ENCODE measurements around the gene SH3TC2. TPM values are rescaled to one million over a fixed set of nuclear protein-coding genes. Genes with fewer than 3 reads are reported as not detected.

The SH3TC2 gene
- total and polyA plus RNA-seq, 8 donors = under 0.01 to 3.1 (median 0.46) TPM; not detected in 1

GRCh38 chr5:149062371-149063016, 368 bp downstream of the SH3TC2 start:
- DNase-seq = peak in 1 of 2 donors; percentile 46
- H3K27me3 ChIP-seq = no peaks in the 10 kb centered on the region
- no peak overlapping the region for H3K4me3 ChIP-seq
- peaks cover 0 to 19% (median 7%) of the 10 kb centered on the region in 4 donors for H3K4me1 ChIP-seq
- intact Hi-C loops (cut with DNase I; ENCODE audit: low total_unique reads) = no loop called here
- 41 to 53% (median 46%) methylated on average over 3 of the region's 3 CpGs for WGBS, 5 donors
- H3K27ac ChIP-seq = peak overlapping the region; percentile 9 to 63 (median 41)
- H3K9me3 ChIP-seq = peaks cover 0 to 5% (median 0%) of the 10 kb centered on the region in 4 donors
- no peaks in the 10 kb centered on the region for H3K36me3 ChIP-seq
- peak in 1 of 3 donors; percentile 35 for TF ChIP-seq POLR2AphosphoS5 (IDR thresholded peaks at IDR 0.05)
- no peak for TF ChIP-seq CTCF (IDR thresholded peaks at IDR 0.05)

- no peaks in the 10 kb centered on the region for H3K36me3 ChIP-seq
- TF ChIP-seq EP300 (IDR thresholded peaks at IDR 0.05) (no peak), POLR2AphosphoS5 (IDR thresholded peaks at IDR 0.05) (no peak), POLR2A (IDR thresholded peaks at IDR 0.05) (no peak), CTCF (IDR thresholded peaks at IDR 0.05) (no peak)
- no peak for DNase-seq
- H3K4me1 ChIP-seq = peaks cover 0 to 19% (median 7%) of the 10 kb centered on the region in 4 donors
- 74 to 89% (median 81%) methylated on average over 4 of the region's 4 CpGs for WGBS, 5 donors
- no peak overlapping the region for H3K4me3 ChIP-seq
- no peak overlapping the region for H3K27ac ChIP-seq
- no peaks in the 10 kb centered on the region for H3K27me3 ChIP-seq
- intact Hi-C loops (cut with DNase I; ENCODE audit: low total_unique reads) = no loop called here
- peaks cover 0 to 6% (median 0%) of the 10 kb centered on the region in 4 donors for H3K9me3 ChIP-seq
These were observed 1.5 kb downstream of the SH3TC2 start for GRCh38 chr5:149061341-149061740.

DNA sequence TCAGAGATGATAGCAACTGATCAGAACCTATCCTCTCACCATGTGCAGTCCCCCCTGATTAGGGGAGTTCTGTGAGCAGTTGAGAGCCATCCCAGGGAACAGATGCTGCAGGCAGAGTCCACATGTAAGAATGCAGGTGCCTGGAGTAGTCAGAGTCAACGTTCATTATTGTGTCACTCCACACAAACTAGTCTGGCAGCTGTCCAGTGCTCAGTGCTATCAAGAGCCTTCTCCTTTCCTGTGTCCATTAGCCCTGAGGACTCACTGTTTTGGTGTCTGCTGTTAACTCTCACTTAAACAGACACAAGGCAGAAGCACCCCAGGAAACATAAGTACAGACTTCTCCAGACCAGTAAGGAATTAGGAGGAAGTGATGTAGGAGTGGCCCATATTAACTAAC, 2.5 kb downstream of the SH3TC2 start:
- intact Hi-C loops (cut with DNase I; ENCODE audit: low total_unique reads) = no loop called here
- no peak overlapping the region for H3K27ac ChIP-seq
- peaks cover 0 to 6% (median 0%) of the 10 kb centered on the region in 4 donors for H3K9me3 ChIP-seq
- H3K27me3 ChIP-seq = no peaks in the 10 kb centered on the region
- 0 to 20% (median 4%) methylated on average over 1 of the region's 1 CpG for WGBS, 5 donors
- no peaks in the 10 kb centered on the region for H3K36me3 ChIP-seq
- DNase-seq = peak; percentile 29 to 32
- TF ChIP-seq EP300 (IDR thresholded peaks at IDR 0.05) = no peak
- no peak for TF ChIP-seq POLR2AphosphoS5 (IDR thresholded peaks at IDR 0.05)
- no peak for TF ChIP-seq CTCF (IDR thresholded peaks at IDR 0.05)
- no peak for TF ChIP-seq POLR2A (IDR thresholded peaks at IDR 0.05)
- H3K4me1 ChIP-seq = peaks cover 0 to 19% (median 7%) of the 10 kb centered on the region in 4 donors
- no peak overlapping the region for H3K4me3 ChIP-seq

DNA sequence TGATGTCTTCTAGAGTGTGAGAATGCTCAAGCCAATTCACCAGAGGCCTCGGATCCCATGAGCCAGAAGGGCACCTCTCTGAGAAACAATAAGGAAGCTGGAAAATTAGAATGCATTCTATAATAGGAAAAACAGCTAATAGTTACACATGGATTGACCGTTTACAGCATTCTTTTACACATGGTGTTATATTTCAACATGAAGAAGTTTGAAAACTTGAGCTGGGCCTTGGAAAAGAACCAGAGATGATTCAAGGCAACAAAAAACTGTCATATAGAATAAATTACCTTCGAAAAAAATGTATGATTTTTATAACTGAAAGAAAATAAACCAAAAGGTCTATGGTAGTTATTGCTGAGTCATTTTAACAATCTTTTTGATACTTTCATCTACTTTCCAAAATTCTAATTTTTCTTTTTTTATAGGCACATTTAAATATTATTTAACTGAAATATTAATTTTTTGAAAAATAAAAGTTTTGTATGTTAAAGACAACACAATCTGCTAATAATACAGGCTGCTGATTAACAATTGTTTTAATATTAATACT, 6.2 kb downstream of the SH3TC2 start:
- no peak for DNase-seq
- intact Hi-C loops (cut with DNase I; ENCODE audit: low total_unique reads) = no loop called here
- H3K36me3 ChIP-seq = no peaks in the 10 kb centered on the region
- WGBS, 5 donors = 65 to 85% (median 78%) methylated on average over 3 of the region's 3 CpGs
- no peaks in the 10 kb centered on the region for H3K27me3 ChIP-seq
- peaks cover 0 to 6% (median 0%) of the 10 kb centered on the region in 4 donors for H3K9me3 ChIP-seq
- H3K4me1 ChIP-seq = peaks cover 0 to 9% (median 3%) of the 10 kb centered on the region in 4 donors
- H3K27ac ChIP-seq = no peak overlapping the region
- TF ChIP-seq EP300 (IDR thresholded peaks at IDR 0.05) (no peak), POLR2A (IDR thresholded peaks at IDR 0.05) (no peak), CTCF (IDR thresholded peaks at IDR 0.05) (no peak), POLR2AphosphoS5 (IDR thresholded peaks at IDR 0.05) (no peak)
- no peak overlapping the region for H3K4me3 ChIP-seq
